Naive B cell (primary cell): ENCODE data around the gene FRK. TPM values are rescaled to one million over a fixed set of nuclear protein-coding genes. Genes with fewer than 3 reads are reported as not detected.

ENCODE experiments used
- ATAC-seq, 2 donors: fragments of 150-1000 bp; cut with Tn5 transposase; 2 replicates each; pipeline ENCODE4 v1.10.0; 2021; ENCODE audit warnings: low read depth in 2 of 2, mild to moderate bottlenecking in 2 of 2, moderate library complexity in 2 of 2
- DNase-seq: peaks from one replicate; pipeline ENCODE4 v3.0.0; 2022
- H3K27ac Mint-ChIP-seq, 6 donors: one replicate each; pipeline ENCODE4 v1.8.0; 2020 to 2022; ENCODE audit warnings: mild to moderate bottlenecking in 6 of 6, mixed read lengths in 6 of 6, moderate library complexity in 5 of 6, inconsistent platforms in 2 of 6
- H3K27me3 Mint-ChIP-seq, 3 donors: one replicate each; pipeline ENCODE4 v1.8.0; 2021 to 2022; ENCODE audit warnings: mixed read lengths in 3 of 3, mild to moderate bottlenecking in 1 of 3
- H3K36me3 Mint-ChIP-seq, 2 donors: one replicate each; pipeline ENCODE4 v1.8.0; 2020 to 2022; ENCODE audit warnings: mixed read lengths in 2 of 2, inconsistent platforms in 1 of 2, mild to moderate bottlenecking in 1 of 2
- H3K4me1 Mint-ChIP-seq, 3 donors: one replicate each; pipeline ENCODE4 v1.8.0; 2020 to 2022; ENCODE audit warnings: mixed read lengths in 3 of 3, inconsistent platforms in 1 of 3, mild to moderate bottlenecking in 1 of 3, moderate library complexity in 1 of 3
- H3K4me3 Mint-ChIP-seq, 8 donors: one replicate each; pipeline ENCODE4 v1.8.0; 2020 to 2022; ENCODE audit warnings: mild to moderate bottlenecking in 8 of 8, mixed read lengths in 8 of 8, moderate library complexity in 8 of 8, inconsistent platforms in 2 of 8
- H3K9me3 Mint-ChIP-seq, 7 donors: one replicate each; pipeline ENCODE4 v1.8.0; 2020 to 2022; ENCODE audit warnings: mixed read lengths in 7 of 7, mild to moderate bottlenecking in 5 of 7, inconsistent platforms in 2 of 7, moderate library complexity in 1 of 7
- polyA plus RNA-seq, 6 donors: library from polyadenylated mRNA; unstranded; fragments of 300-500 nt; fragmentation: Illumina TruSeq; gene quantifications; one replicate each; pipeline ENCODE4 v1.2.3, GENCODE V29; 2021; ENCODE audit warnings: low read depth in 6 of 6

Gene FRK
- polyA plus RNA-seq, 6 donors from 2014 or later = not detected

DNA sequence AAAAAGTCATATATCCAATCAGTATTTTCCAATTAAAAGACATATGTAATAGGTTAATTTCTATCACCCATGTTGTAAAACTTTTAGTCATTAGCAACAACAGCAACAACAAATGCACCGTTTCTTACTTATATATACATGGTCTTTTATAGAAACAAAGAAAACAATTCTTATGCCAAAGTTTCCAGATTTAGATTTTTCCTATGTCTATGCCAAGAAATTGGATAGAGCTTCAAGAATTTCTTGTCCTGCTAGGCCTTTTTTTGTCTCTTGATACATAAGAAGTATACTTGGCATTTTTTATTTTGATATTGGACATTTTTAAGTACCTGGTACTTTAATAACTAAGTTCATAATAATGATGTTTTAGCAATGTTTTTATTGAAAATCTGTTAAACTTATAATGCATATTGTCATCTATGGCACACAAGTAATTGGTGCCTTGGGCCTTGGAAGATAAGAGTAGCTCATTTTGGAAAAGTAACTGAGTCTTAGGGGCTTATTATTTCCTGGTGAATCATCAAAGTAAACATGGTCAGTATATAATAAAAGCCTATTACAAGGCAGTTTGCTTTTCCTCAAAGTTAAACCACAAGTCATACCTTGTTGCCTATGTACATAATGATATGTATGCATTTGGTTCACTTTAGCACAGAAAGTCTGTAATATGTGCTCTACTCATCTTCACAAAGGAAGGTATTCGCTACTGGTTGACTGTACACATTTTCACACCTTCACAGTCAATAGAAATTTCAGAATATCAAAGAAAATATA, 10.1 kb upstream of the FRK start:
- no peak overlapping the region for H3K27ac Mint-ChIP-seq
- H3K9me3 Mint-ChIP-seq = no peaks in the 10 kb centered on the region
- peaks cover 13 to 29% (median 20%) of the 10 kb centered on the region in 3 donors for H3K27me3 Mint-ChIP-seq

DNA sequence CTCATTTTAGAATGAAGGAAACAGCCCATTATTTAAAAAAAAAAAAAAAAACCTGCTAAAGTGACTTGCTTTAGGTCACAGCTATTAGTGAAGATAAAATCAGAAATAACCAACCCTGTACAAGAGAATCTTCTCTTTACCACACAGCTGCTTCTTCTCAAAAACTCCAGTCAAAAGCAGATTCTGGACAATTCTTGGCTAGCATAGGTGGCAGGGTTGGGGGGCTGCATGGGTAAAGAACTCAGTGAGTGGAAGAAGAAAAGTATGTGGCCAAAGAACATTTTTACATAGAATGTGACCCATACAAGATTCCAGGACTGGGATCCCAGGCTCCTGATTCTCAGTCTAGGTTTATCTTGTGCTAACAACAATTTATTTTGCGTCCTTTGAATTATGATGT, 9.4 kb upstream of the FRK start:
- ATAC-seq (no peak), DNase-seq (no peak)
- Mint-ChIP-seq H3K9me3 (no peaks in the 10 kb centered on the region), H3K27me3 (peaks cover 16 to 36% (median 20%) of the 10 kb centered on the region in 3 donors), H3K36me3 (no peaks in the 10 kb centered on the region), H3K4me1 (no peaks in the 10 kb centered on the region), H3K4me3 (no peak overlapping the region), H3K27ac (no peak overlapping the region)

More for the DNA sequence above, 10.1 kb upstream of the FRK start:
- Mint-ChIP-seq H3K4me3 (no peak overlapping the region), H3K4me1 (no peaks in the 10 kb centered on the region), H3K36me3 (no peaks in the 10 kb centered on the region)
- ATAC-seq (no peak), DNase-seq (no peak)

DNA sequence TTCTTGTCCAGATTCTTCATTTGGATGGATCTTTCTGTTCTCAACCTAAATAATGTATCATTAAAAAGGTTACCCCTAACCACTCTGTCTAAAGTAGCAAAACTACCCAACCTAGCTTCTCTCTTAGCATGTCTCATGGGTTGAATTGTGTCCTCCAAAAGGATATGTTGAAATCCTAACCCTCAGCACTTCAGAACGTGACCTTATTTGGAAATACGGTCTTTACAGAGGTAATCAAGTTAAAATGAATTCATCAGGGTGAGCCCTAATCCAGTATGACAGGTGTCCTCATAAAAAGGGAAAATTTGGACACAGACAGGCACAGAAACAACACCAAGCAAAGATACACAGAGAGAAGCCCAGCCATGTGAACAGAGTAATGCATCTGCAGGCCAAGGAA, 6.1 kb upstream of the FRK start:
- Mint-ChIP-seq H3K36me3 (no peaks in the 10 kb centered on the region), H3K4me3 (no peak overlapping the region)
- no peak for ATAC-seq

DNA sequence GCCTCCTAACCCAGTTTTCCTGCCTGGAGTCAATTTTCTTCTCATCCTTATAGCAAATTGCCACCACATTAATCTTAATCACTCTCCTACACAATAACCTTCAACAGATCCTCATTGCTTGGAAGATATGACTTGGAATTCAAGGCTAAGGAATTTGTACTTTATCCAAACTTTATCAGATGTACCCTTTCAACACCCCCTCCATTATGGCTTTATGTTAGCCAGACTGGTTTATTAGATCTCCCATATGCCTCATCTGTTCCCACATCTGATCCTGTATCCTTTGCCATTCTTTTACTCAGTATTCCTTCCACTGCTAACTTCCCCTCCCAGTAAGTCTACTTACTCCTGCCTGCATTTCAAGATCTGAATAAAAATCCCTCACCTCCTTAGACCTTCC, 4.0 kb upstream of the FRK start:
- DNase-seq = no peak
- peaks cover 15 to 45% (median 42%) of the 10 kb centered on the region in 3 donors for H3K27me3 Mint-ChIP-seq
- no peak overlapping the region for H3K27ac Mint-ChIP-seq
- H3K4me1 Mint-ChIP-seq = peaks cover 0 to 5% (median 0%) of the 10 kb centered on the region in 3 donors
- no peak for ATAC-seq
- no peaks in the 10 kb centered on the region for H3K36me3 Mint-ChIP-seq
- H3K9me3 Mint-ChIP-seq = no peaks in the 10 kb centered on the region
- H3K4me3 Mint-ChIP-seq = no peak overlapping the region

More for the DNA sequence above, 6.1 kb upstream of the FRK start:
- no peaks in the 10 kb centered on the region for H3K9me3 Mint-ChIP-seq
- no peaks in the 10 kb centered on the region for H3K4me1 Mint-ChIP-seq
- no peak for DNase-seq
- H3K27ac Mint-ChIP-seq = no peak overlapping the region
- peaks cover 12 to 36% (median 29%) of the 10 kb centered on the region in 3 donors for H3K27me3 Mint-ChIP-seq

DNA sequence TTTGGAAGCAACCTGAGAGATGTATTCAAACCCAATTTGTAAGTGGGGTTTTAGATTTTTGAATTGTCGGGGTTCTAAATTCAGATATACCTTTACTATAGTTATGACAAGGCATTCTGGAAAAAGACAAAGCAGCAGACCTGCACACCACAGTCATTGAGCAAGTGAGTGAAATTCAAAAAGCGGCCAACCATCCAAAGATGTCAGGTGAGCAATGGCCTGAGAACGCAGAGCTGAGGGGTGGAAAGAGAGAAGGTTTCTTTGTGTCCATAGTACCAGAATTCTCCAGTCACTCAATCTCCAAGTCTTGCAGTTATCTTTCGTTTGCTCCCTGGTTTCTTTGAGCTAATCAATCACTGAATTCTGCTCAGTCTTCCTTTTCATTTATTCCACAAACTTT, 1.8 kb upstream of the FRK start:
- Mint-ChIP-seq H3K9me3 (no peaks in the 10 kb centered on the region), H3K27me3 (peaks cover 12 to 38% (median 37%) of the 10 kb centered on the region in 3 donors), H3K27ac (peak overlapping the region in 1 of 6 donors; percentile 15), H3K4me1 (peaks cover 0 to 5% (median 0%) of the 10 kb centered on the region in 3 donors), H3K36me3 (no peaks in the 10 kb centered on the region), H3K4me3 (no peak overlapping the region)
- no peak for DNase-seq
- ATAC-seq = no peak

DNA sequence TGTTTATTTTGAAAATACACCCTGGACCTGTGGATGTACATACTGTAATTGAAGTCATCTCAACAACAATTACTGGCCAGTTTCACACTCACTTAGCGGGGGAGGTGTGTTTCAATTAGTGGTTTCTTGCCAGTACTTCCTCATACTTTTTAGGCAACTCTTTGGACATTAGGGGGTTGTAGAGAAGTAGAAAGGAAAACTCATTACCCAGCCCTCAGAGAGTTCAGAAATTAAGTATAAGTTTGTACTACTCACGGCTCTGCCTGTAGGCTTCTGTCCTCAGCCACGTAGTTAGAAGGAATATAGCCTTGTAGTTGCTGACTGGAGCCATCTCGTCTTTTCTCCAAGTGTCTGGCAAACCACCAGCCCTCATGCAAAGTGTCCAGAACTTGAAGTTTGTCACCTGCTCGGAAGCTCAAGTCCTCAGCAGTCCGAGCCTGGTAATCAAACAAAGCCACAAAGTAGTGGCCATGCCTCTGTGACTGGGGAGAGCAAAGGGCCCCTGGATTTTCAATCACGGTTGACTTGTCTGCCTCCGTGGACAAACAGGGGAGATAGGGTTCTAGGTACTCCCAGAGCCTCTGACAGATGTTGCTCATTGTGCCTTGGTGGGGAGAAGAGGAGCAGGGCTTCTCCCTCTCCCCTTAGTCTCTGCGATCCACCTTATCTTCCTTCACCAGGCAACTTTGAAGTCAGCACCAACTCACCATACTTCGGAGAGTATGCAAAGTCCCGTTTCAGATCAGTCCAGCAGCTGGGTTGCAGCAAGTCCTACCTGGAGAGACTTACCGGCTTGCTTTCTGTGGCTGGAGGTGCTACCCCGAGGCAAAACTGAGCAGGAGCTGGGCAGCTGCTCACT, 749 bp downstream of the FRK start:
- Mint-ChIP-seq H3K36me3 (no peaks in the 10 kb centered on the region), H3K4me3 (peak overlapping the region in 2 of 8 donors; percentile 23 to 49), H3K27ac (no peak overlapping the region), H3K9me3 (no peaks in the 10 kb centered on the region), H3K27me3 (peaks cover 9 to 21% (median 17%) of the 10 kb centered on the region in 3 donors), H3K4me1 (peaks cover 0 to 5% (median 0%) of the 10 kb centered on the region in 3 donors)
- no peak for ATAC-seq
- no peak for DNase-seq

DNA sequence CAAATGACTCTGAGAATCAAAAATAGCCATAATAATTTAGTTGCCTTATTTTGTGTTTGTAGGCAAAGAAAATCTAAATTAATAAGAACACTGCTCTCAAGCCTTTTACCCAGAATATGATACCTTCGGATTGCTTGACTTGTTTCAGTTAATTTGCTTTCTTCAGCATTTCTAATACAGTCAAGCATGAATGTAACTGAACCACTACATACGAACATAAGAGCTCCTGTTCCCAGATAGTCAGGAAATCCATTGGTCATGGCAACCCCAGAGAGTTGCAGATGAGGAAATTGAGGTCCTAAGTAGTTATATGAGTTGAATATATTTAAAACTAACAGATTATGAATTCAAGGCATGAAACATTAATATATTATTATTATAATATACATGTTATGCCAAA, 2.9 kb downstream of the FRK start:
- H3K4me3 Mint-ChIP-seq = no peak overlapping the region
- no peaks in the 10 kb centered on the region for H3K9me3 Mint-ChIP-seq
- H3K36me3 Mint-ChIP-seq = no peaks in the 10 kb centered on the region
- H3K27ac Mint-ChIP-seq = no peak overlapping the region
- peaks cover 0 to 5% (median 0%) of the 10 kb centered on the region in 3 donors for H3K4me1 Mint-ChIP-seq
- peaks cover 9 to 16% (median 9%) of the 10 kb centered on the region in 3 donors for H3K27me3 Mint-ChIP-seq
- DNase-seq (no peak), ATAC-seq (no peak)

DNA sequence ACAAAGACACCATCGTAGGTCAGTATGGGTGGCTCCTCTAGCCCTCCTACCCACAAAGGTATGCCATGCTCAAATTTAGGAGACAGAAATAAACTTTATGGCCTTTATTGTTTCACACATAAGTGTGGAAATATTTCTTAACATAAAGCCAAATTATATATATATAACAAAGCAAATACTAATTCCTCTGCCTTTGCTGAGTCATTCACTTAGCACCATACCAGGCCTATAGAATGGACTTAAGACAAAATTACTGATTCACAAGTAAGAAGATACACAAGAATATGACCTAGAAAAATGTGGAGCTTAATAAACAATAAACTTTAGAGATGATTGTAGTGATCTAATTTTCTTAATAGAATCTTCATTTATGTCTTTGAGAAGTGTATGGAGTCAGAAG, 5.2 kb downstream of the FRK start:
- H3K27ac Mint-ChIP-seq = no peak overlapping the region
- H3K4me1 Mint-ChIP-seq = peaks cover 0 to 1% (median 0%) of the 10 kb centered on the region in 3 donors
- ATAC-seq (no peak), DNase-seq (no peak)
- no peak overlapping the region for H3K4me3 Mint-ChIP-seq
- H3K27me3 Mint-ChIP-seq = peaks cover 3 to 6% (median 4%) of the 10 kb centered on the region in 3 donors
- H3K36me3 Mint-ChIP-seq = no peaks in the 10 kb centered on the region
- H3K9me3 Mint-ChIP-seq = no peaks in the 10 kb centered on the region

DNA sequence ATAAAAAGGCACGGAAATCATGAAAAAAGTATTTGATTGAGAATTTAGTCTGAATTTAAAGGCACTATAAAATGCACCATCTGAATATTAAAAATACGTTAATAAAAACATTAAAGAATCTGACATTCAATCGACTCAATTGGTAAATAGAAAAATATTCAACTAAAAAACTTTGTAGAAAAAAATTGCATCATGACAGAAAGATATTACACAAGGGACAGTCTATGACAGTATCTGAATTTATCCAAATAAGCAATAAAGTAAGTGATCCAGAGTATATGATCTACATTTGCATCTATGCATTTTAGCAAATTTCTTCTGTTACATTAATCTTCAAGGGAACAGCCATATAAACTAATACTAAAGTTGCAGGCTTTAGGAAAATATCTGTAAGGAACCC, 9.4 kb downstream of the FRK start:
- ATAC-seq = no peak

DNA sequence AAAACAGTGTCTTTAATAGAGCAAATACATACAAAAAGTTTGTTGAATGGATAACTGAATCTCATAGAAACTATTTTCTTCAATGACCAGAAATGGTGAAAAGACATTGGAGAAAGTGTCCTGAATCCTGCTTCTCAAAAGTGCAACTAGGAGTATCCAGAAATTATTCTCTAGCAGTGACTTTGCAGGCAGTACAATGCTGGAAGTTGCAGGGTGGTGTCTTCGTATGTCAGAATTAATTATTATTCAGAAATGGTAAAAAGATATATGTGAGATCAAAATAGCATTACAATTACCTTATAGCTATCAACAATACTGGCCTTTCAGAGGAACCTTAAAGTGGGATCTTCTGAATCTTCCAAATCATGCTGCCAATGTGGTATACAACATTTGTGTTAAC, 10.0 kb downstream of the FRK start:
- H3K9me3 Mint-ChIP-seq = peaks cover 0 to 3% (median 0%) of the 10 kb centered on the region in 7 donors
- H3K4me3 Mint-ChIP-seq = no peak overlapping the region
- no peak overlapping the region for H3K27ac Mint-ChIP-seq
- ATAC-seq (no peak), DNase-seq (no peak)
- peaks cover 0 to 8% (median 0%) of the 10 kb centered on the region in 3 donors for H3K4me1 Mint-ChIP-seq
- H3K27me3 Mint-ChIP-seq = peaks cover 9 to 12% (median 10%) of the 10 kb centered on the region in 3 donors
- H3K36me3 Mint-ChIP-seq = no peaks in the 10 kb centered on the region

More for the DNA sequence above, 9.4 kb downstream of the FRK start:
- no peaks in the 10 kb centered on the region for H3K36me3 Mint-ChIP-seq
- peaks cover 10 to 12% (median 11%) of the 10 kb centered on the region in 3 donors for H3K27me3 Mint-ChIP-seq
- H3K4me1 Mint-ChIP-seq = peaks cover 0 to 8% (median 0%) of the 10 kb centered on the region in 3 donors
- no peak for DNase-seq
- no peak overlapping the region for H3K27ac Mint-ChIP-seq
- H3K4me3 Mint-ChIP-seq = no peak overlapping the region
- H3K9me3 Mint-ChIP-seq = peaks cover 0 to 3% (median 0%) of the 10 kb centered on the region in 7 donors

DNA sequence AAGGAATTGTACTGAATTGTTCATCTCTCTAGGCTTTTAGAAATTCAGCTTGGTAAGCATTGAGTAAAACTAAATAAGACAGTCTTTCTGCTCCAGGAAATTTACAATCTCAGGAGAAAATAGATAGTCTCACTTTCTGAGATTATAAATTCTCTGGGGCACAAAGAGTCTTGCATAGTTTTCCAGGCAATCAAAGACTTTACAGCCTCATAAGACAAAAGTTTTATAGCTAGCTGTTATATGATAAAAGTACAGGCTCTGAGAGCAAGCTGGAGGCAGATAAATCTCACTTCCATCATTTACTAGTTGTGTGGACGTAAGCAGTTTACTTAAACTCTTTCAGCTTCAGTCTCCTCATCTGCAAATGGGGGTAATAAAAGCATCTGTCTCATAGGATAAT, 11.4 kb downstream of the FRK start:
- peaks cover 5 to 17% (median 10%) of the 10 kb centered on the region in 3 donors for H3K27me3 Mint-ChIP-seq
- no peak overlapping the region for H3K4me3 Mint-ChIP-seq
- H3K27ac Mint-ChIP-seq = no peak overlapping the region
- peaks cover 0 to 8% (median 0%) of the 10 kb centered on the region in 3 donors for H3K4me1 Mint-ChIP-seq
- DNase-seq (no peak), ATAC-seq (no peak)
- H3K9me3 Mint-ChIP-seq = peaks cover 0 to 12% (median 7%) of the 10 kb centered on the region in 7 donors
- no peaks in the 10 kb centered on the region for H3K36me3 Mint-ChIP-seq

DNA sequence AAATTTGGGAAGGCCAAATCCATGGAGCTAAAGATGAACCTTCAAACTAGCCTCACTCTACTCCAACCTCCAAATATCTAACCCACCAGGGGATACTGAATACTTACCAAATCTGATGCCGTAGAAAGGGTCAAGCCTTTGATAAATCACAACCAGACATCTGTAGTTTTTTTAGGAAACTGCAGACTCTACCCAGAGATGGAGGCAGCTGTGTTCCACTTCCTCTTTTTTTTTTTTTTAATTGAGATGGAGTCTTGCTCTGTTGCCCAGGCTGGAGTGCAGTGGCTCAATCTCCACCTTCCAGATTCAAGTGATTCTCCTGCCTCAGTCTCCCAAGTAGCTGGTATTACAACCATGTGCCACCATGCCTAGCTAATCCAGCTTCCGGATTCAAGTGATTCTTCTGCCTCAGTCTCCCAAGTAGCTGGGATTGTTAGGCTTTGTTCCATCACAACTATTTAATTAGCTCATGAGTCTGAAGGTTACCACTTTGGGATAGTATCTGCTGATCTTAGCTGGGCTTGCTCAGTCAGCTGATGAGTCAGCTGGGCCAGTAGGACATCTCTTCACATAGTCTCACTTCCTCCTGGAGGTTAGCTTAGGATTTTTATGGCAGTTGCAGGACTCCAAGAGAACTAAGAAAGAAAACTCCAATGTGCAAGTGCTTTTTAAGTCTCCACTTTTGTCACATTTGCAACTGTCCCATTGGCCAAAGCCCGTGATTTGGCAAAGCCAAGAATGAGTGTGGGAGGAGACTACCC, 13.3 kb downstream of the FRK start:
- Mint-ChIP-seq H3K4me1 (peaks cover 0 to 8% (median 0%) of the 10 kb centered on the region in 3 donors), H3K4me3 (peak overlapping the region in 2 of 8 donors; percentile 12 to 20), H3K9me3 (peaks cover 0 to 12% (median 7%) of the 10 kb centered on the region in 7 donors), H3K27ac (peak overlapping the region in 1 of 6 donors; percentile 12), H3K36me3 (no peaks in the 10 kb centered on the region), H3K27me3 (peaks cover 14 to 30% (median 21%) of the 10 kb centered on the region in 3 donors)
- ATAC-seq = peak; percentile 65 to 70
- no peak for DNase-seq

DNA sequence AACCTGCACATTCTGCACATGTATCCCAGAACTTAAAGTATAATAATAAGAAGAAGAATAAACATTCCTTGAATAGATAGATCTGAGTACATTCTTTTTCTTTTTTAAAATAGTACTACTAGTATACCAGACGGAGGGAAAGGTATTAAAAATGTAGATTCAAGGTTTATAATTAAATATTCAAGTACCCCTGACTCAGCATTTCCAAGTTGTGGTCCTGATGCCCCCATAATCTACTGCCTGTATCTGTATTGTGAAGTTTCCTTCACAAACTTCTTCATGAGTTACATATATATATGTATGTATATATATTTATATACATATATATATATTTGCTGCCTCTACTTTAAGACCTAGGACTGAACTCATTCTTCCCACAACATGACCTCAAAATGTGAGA, 14.0 kb downstream of the FRK start:
- Mint-ChIP-seq H3K4me1 (peaks cover 0 to 8% (median 0%) of the 10 kb centered on the region in 3 donors), H3K27ac (no peak overlapping the region), H3K27me3 (peaks cover 14 to 34% (median 21%) of the 10 kb centered on the region in 3 donors), H3K4me3 (no peak overlapping the region), H3K9me3 (peaks cover 0 to 12% (median 7%) of the 10 kb centered on the region in 7 donors), H3K36me3 (no peaks in the 10 kb centered on the region)
- no peak for ATAC-seq
- DNase-seq = no peak
